Measurements from ENCODE around the gene FGD3. TPM values are rescaled to one million over a fixed set of nuclear protein-coding genes. Genes with fewer than 3 reads are reported as not detected.
A peak's percentile ranks its signal among the peaks of the same experiment; 100 is the strongest.

The FGD3 gene
- total RNA-seq, 3 donors from 2014 or later (not counting 1 experiment from before 2014, with no cell fraction given): 133 to 204 (median 193) TPM

- peak; percentile 91 to 97 (median 95) for ATAC-seq
- peaks cover 46 to 59% of the 10 kb centered on the region in 2 donors for H3K4me1 Mint-ChIP-seq
- H3K4me3 ChIP-seq (ENCODE audit: low read length): peak overlapping the region; percentile 6
Measured at GRCh38 chr9:93064392-93065134, 117.2 kb downstream of the FGD3 start.

DNA sequence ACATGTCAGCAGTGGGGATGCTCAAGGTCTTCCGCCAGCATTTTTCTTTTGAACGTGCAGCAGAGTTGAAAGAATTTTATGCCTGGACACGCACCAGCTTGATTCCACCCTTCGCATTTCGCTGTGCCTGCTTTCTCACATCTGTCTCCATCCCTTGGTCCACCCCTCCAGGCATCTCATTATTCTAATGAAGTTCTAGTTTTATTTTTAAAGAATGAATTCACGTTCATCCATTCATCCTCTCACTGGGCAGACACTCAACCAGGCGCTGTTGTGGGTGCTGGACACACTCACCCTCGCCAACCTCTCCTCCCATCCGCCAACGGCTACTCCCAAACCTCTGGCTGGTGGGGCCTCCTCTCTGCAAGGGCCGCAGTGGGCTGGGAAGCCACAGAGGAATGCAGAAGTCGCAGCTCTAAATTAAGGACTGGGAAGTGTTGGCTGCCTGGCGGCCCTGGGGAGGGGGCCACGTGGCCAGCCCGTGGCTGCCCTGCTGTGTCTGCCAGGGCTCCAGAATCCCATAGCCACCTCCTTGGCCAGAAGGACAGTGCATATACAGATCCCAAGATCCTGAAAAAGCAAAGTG lies 117.9 kb downstream of the FGD3 start:
- H3K27ac Mint-ChIP-seq: peak overlapping the region; percentile 87 to 92
- ATAC-seq (no peak), DNase-seq (no peak)
- peaks cover 43 to 53% of the 10 kb centered on the region in 2 donors for H3K4me1 Mint-ChIP-seq
- H3K27ac ChIP-seq (ENCODE audit: low read length): peak overlapping the region; percentile 59
- H3K9me3 Mint-ChIP-seq: no peaks in the 10 kb centered on the region
- intact Hi-C loops (cut with micrococcal nuclease): loop anchor here (2.0 to 10.0 kb wide), 2 partner anchors 190 to 250 kb away; partner anchors contain the start of gene ZNF484
- H3K4me1 ChIP-seq (ENCODE audit: control insufficient read depth, insufficient read depth, low read length): peaks cover 58% of the 10 kb centered on the region
- no peaks in the 10 kb centered on the region for H3K36me3 Mint-ChIP-seq
- no peak overlapping the region for H3K4me3 ChIP-seq (ENCODE audit: low read length)
- H3K27me3 ChIP-seq (ENCODE audit: control insufficient read depth, insufficient read depth, low read length): peaks cover 27% of the 10 kb centered on the region
- H3K36me3 ChIP-seq (ENCODE audit: control insufficient read depth, insufficient read depth, low read length): peaks cover 2% of the 10 kb centered on the region
- WGBS (ENCODE audit: insufficient coverage): 68% methylated on average over 15 of the region's 15 CpGs
- no peak for TF ChIP-seq CTCF (IDR thresholded peaks at IDR 0.05)
- H3K4me3 Mint-ChIP-seq: peak overlapping the region; percentile 37
- no peaks in the 10 kb centered on the region for H3K9me3 ChIP-seq (ENCODE audit: control insufficient read depth, insufficient read depth, low read length)
- peaks cover 73 to 75% of the 10 kb centered on the region in 2 donors for H3K27me3 Mint-ChIP-seq (ENCODE audit: low read depth in 2 of 2)

More at GRCh38 chr9:93064392-93065134, 117.2 kb downstream of the FGD3 start:
- H3K9me3 ChIP-seq (ENCODE audit: control insufficient read depth, insufficient read depth, low read length): no peaks in the 10 kb centered on the region
- peak overlapping the region; percentile 59 for H3K27ac ChIP-seq (ENCODE audit: low read length)
- 28% methylated on average over 12 of the region's 12 CpGs for WGBS (ENCODE audit: insufficient coverage)
- Mint-ChIP-seq H3K36me3 (no peaks in the 10 kb centered on the region), H3K27ac (peak overlapping the region; percentile 87 to 92), H3K4me3 (peak overlapping the region; percentile 83), H3K27me3 (ENCODE audit: low read depth in 2 of 2) (peaks cover 71 to 74% of the 10 kb centered on the region in 2 donors), H3K9me3 (no peaks in the 10 kb centered on the region)
- no peak for TF ChIP-seq CTCF (IDR thresholded peaks at IDR 0.05)
- peaks cover 2% of the 10 kb centered on the region for H3K36me3 ChIP-seq (ENCODE audit: control insufficient read depth, insufficient read depth, low read length)
- H3K27me3 ChIP-seq (ENCODE audit: control insufficient read depth, insufficient read depth, low read length): peaks cover 27% of the 10 kb centered on the region
- intact Hi-C loops (cut with micrococcal nuclease): loop anchor here (1.0 to 10.0 kb wide), 5 partner anchors 31 to 250 kb away; partner anchors contain the start of gene ZNF484
- H3K4me1 ChIP-seq (ENCODE audit: control insufficient read depth, insufficient read depth, low read length): peaks cover 65% of the 10 kb centered on the region
- peak; percentile 82 to 95 for DNase-seq

DNA sequence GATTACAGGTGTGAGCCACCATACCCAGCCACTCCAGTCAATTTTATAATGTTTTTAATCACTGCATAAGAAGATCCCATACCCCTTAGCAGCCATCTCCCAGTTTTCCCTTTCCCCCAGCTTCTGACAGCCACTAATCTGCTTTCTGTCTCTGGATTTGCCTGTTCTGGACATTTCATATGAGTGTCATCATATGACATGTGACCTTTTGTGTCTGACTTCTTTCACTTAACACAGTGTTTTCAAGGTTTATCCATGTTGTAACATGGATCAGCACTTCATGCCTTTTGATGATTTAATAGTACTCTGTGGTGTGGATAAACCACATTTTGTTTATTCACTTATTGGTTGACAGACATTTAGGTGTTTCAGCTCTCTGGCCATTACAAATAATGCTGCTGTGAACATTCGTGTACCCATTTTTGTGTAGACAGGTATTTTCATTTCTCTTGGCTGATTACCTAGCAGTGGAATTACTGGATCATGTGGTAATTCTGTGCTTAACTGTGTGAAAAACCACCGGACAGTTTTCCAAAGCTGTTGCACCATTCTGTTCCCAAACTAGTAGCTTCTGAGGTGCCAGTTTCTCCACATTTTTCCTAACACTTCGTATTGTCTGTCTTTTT lies 119.8 kb downstream of the FGD3 start:
- no peaks in the 10 kb centered on the region for H3K36me3 Mint-ChIP-seq
- no peaks in the 10 kb centered on the region for H3K9me3 Mint-ChIP-seq
- no peaks in the 10 kb centered on the region for H3K9me3 ChIP-seq (ENCODE audit: control insufficient read depth, insufficient read depth, low read length)
- ATAC-seq (no peak), DNase-seq (no peak)
- H3K27ac Mint-ChIP-seq: no peak overlapping the region
- H3K4me3 ChIP-seq (ENCODE audit: low read length): no peak overlapping the region
- H3K27me3 Mint-ChIP-seq (ENCODE audit: low read depth in 2 of 2): peaks cover 70 to 71% of the 10 kb centered on the region in 2 donors
- H3K4me1 ChIP-seq (ENCODE audit: control insufficient read depth, insufficient read depth, low read length): peaks cover 40% of the 10 kb centered on the region
- peaks cover 25% of the 10 kb centered on the region for H3K27me3 ChIP-seq (ENCODE audit: control insufficient read depth, insufficient read depth, low read length)
- intact Hi-C loops (cut with micrococcal nuclease): loop anchor here (10.0 kb wide), 1 partner anchor 192 kb away; the partner anchor contains the start of gene ZNF484
- no peak overlapping the region for H3K4me3 Mint-ChIP-seq
- no peak overlapping the region for H3K27ac ChIP-seq (ENCODE audit: low read length)
- WGBS (ENCODE audit: insufficient coverage): 96% methylated on average over 3 of the region's 3 CpGs
- peaks cover 26 to 34% of the 10 kb centered on the region in 2 donors for H3K4me1 Mint-ChIP-seq
- TF ChIP-seq CTCF (IDR thresholded peaks at IDR 0.05): no peak
- peaks cover 2% of the 10 kb centered on the region for H3K36me3 ChIP-seq (ENCODE audit: control insufficient read depth, insufficient read depth, low read length)

Data from natural killer cell (primary cell).